ENCODE measurements around the gene MPC1L.
A peak's percentile ranks its signal among the peaks of the same experiment; 100 is the strongest.
"Not testable (repeated sequence)": the region's sequence is repeated elsewhere in the genome, so short reads cannot be mapped to it uniquely, and the experiment has no call there.

MPC1L gene

DNA sequence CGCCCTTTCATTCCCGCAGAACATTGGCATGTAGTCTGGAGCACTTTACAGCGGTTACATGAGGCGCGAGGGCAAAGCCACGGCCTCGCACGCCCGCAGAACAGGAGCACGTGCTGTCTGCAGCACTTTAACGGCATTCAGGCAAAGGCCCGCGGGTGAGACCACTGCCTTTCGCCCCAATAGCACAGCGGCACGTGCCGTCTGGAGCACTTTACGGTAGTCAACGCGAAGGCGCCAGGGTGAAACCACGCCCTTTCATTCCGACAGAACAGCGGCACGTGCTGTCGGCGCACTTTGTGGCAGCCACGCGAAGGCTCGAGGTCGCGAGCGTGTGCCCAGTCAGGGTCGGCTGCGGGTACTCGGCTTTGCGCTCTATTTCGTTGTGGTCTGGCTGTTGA, at the start of gene MPC1L:
Gene MPC1L (plus strand): TSS at position 290 of the 398 bp plus-strand sequence. CDS start 138 bp downstream, outside the sequence.
- no peak for DNase-seq

DNA sequence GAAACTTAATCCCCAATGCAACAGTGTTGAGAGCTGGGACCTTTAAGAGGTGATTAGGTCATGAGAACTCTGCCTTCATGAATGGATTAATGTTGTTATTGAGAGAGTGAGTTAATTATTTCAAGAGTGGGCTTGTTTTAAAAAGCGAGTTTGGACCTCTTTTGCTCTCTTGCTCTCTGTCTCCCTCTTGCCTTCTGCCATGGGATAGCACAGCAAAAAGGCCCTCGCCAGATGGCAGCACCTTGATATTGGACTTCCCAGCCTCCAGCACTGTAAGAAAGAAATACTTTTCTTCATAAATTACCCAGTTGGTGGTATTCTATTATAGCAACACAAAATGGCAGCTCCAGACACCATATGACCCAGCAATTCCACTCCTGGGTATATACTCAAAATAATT, 49.5 kb upstream of the MPC1L start:
- DNase-seq, result no peak

- DNase-seq, result not testable (repeated sequence)
These were observed 47.8 kb upstream of the MPC1L start for GRCh38 chrX:40575411-40575810.

DNA sequence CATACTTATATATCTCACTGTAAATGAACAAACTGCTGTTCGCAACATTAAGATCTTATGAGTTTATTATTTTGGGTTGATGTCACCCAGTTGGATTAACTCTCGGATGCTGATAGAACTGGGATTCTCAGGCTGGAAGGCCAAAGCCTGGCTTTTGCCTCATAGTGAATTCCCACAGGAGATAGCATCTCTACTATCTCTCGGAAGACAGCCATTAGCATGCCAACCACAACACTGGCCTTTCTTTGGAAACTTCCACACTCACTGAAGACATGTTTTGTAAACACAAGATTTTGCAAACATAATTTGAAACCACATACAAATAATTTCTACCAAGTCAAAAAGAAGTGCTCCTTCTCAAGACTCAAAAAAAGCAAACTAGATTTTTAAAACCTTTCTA, 46.9 kb upstream of the MPC1L start:
- DNase-seq, result no peak

DNA sequence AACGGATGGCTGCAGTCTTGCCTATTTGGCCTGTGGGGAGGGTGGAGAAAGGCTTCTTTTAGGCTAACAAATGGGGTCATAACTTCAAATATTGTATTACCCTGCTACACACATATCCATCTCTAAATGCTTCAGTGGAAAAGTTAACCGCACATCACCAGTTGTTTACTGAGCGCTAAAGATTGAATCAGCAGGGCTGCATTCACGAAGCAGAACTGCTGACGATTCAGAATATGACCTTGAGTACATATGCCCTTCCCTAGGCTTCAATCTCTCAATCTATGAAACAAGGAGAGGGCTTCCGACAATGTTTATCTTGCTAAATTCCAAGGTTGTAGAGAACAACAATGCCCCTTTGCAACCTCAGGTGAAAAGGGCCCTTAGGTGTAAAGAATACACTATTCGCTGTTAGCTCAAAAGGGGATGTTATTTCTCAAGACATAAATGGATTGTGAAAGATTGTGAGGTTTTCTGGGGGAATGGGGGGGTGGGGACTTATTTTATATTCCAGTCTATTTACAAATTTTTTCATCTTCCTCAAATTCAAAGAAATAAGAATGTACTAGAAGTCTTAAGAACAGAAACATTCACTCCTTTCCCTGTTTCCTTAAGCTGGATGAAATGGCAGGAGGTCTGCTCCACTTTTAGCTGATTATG, 45.1 kb upstream of the MPC1L start:
- no peak for DNase-seq

- DNase-seq, result no peak
These were observed 44.1 kb upstream of the MPC1L start for GRCh38 chrX:40579141-40579540.

- DNase-seq, result no peak
These were observed 43.2 kb upstream of the MPC1L start for GRCh38 chrX:40579900-40580536.

- peak; percentile 43 to 84 for DNase-seq
These were observed 42.5 kb upstream of the MPC1L start, which contains the start of gene ATP6AP2 for GRCh38 chrX:40580537-40581335. Gene ATP6AP2, plus strand, starts transcription at chrX:40580970. Its CDS starts 96 bp downstream, at chrX:40581066.

- no peak for DNase-seq
These were observed 41.8 kb upstream of the MPC1L start for GRCh38 chrX:40581336-40581920.

DNA sequence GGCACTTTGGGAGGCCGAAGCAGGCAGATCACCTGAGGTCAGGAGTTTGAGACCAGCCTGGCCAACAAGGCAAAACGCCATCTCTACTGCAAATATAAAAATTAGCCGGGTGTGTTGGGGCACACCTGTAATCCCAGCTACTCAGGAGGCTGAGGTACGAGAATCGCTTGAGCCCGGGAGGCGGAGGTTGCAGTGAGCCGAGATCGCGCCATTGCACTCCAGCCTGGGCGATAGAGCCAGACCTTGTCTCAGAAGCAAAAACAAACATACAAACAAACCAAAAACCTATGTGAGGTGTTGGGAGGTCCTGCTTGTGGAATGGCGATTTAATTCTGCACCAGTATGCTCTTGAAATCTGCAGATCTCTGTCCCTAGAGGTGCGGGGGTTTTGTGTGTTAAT, 41.0 kb upstream of the MPC1L start:
- DNase-seq, result not testable (repeated sequence)

GRCh38 chrX:40582811-40583210, 40.4 kb upstream of the MPC1L start:
- DNase-seq, result no peak

- not testable (repeated sequence) for DNase-seq
These were observed 35.6 kb upstream of the MPC1L start for GRCh38 chrX:40587623-40588022.

GRCh38 chrX:40589616-40590321, 33.5 kb upstream of the MPC1L start:
- not testable (repeated sequence) for DNase-seq

GRCh38 chrX:40603446-40603845, 19.8 kb upstream of the MPC1L start:
- DNase-seq, result no peak

GRCh38 chrX:40607381-40607780, 15.8 kb upstream of the MPC1L start:
- DNase-seq, result no peak

GRCh38 chrX:40612511-40612910, 10.7 kb upstream of the MPC1L start:
- DNase-seq, result no peak

GRCh38 chrX:40615976-40616375, 7.3 kb upstream of the MPC1L start:
- no peak for DNase-seq

DNA sequence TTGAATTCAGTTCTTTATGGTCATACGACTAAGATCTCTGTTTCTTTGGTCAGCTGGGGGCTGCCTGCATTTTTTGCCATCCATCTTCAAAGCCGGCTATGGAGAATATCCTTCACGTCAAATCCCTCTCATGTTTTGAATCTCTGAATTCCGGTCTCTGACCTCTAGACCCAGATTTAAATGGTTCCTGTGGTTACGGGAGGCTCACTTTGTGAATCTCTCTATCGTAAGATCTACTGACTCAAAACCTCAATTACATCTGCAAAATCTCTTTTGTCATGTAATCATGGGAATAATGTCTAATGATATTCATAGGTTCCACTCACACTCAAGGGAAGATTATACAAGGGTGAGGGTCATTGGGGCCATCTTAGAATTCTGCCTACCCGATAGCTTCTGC, 5.7 kb upstream of the MPC1L start:
- no peak for DNase-seq

- no peak for DNase-seq
These were observed 619 bp upstream of the MPC1L start for GRCh38 chrX:40622479-40623138.

GRCh38 chrX:40623665-40624064, 437 bp downstream of the MPC1L start:
- no peak for DNase-seq

- no peak for DNase-seq
These were observed 2.1 kb downstream of the MPC1L start for GRCh38 chrX:40625294-40625693.

DNA sequence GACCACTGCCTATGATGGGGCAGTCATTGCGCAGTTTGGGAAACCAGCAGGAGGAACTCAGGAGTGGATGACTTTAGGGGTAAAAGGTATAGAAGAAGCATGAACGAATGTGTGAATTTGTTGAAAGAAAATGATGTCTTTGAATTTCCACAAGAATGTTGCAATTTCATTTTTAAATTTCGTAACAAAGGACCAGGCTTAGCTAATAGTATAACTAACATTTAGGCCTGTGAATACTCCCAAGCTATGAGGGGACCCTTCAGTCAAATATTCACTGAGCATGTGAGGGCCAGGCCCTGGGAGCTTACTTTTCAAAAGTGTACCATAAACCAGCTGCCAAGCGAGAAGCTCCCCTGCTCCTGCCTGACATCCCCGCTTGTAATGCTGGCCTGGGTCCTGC, 5.3 kb downstream of the MPC1L start:
- no peak for DNase-seq
